Mesodermal cell (in vitro differentiated cells): Measurements from ENCODE around the gene ITGB3.
"Not testable (repeated sequence)": the region's sequence is repeated elsewhere in the genome, so short reads cannot be mapped to it uniquely, and the experiment has no call there.

ENCODE experiments used
- H3K27ac ChIP-seq: 2 replicates; pipeline ENCODE4 v1.7.0; 2013; ENCODE audit warnings: mild to moderate bottlenecking, low read depth, low read length, moderate library complexity; ENCODE audit not compliant: severe bottlenecking
- H3K36me3 ChIP-seq: 2 replicates; pipeline ENCODE4 v1.7.1; 2013; ENCODE audit warnings: mild to moderate bottlenecking, low read length, moderate library complexity; ENCODE audit not compliant: control insufficient read depth, insufficient read depth
- H3K4me1 ChIP-seq: one replicate; pipeline ENCODE4 v1.7.1; 2013; ENCODE audit warnings: mild to moderate bottlenecking, low read length; ENCODE audit not compliant: insufficient read depth, control insufficient read depth, poor library complexity, severe bottlenecking
- H3K4me3 ChIP-seq: 2 replicates; pipeline ENCODE4 v1.7.0; 2013; ENCODE audit warnings: low read length, control low read depth, mild to moderate bottlenecking; ENCODE audit not compliant: insufficient read depth, poor library complexity, severe bottlenecking; ENCODE audit errors: extremely low read depth
- H3K9me3 ChIP-seq: 2 replicates; pipeline ENCODE4 v1.7.1; 2013; ENCODE audit warnings: mild to moderate bottlenecking, low read length, moderate library complexity; ENCODE audit not compliant: control insufficient read depth
- whole genome bisulfite sequencing, 2 experiments: methylation state at CpG; one replicate each; pipeline ENCODE4 v1.1.5; 2013; ENCODE audit warnings: missing lambda C conversion rate in 2 of 2; ENCODE audit not compliant: insufficient coverage in 2 of 2; 5-methylcytosine and 5-hydroxymethylcytosine counted together

ITGB3 gene

DNA sequence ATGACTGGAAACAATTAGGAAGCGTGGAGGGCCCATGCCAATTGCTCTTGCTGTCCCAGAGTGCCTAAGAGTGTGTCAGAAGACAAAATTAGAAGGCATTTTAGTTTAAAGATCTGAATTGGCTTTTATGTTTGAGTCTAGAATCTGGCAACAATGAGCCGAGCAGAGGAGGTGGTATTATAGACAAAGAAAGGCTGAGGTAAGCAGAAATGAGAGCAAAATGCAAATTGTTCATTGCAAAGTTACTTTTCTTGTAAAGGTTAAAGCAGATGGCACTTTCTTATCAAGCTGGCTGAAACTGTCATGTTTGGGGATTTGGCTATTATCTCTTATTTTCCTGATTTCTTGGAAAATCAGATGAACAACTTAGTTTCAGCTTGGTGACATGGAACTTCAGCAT, 41.2 kb upstream of the ITGB3 start:
- Histone ChIP-seq H3K36me3 (no peaks in the 10 kb centered on the region), H3K27ac (no peak overlapping the region), H3K9me3 (no peaks in the 10 kb centered on the region), H3K4me1 (peaks cover 21% of the 10 kb centered on the region), H3K4me3 (no peak overlapping the region)
- WGBS, 2 experiments, result 96 to 100% methylated on average over 2 of the region's 2 CpGs

DNA sequence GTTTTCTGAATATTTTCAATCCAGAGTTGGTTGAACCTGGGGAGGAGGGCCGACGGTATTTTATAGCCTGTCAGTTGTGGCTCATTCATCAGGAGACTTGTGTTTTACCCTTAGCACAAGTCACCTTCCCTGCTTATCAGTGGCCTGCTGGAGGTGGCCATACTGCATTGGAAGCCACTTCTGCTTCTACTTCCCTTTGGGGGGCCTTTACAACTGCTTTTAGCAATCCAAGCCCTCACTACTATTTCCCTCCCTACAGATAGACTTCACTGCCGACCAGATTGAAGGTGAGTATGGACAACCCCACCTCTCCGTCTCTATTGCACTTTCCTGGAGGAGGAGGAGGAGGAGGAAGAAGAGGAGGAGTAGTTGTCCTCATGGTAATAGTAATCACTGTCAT, 40.1 kb upstream of the ITGB3 start:
- Histone ChIP-seq H3K4me1 (peaks cover 19% of the 10 kb centered on the region), H3K4me3 (no peak overlapping the region), H3K36me3 (no peaks in the 10 kb centered on the region), H3K27ac (no peak overlapping the region), H3K9me3 (no peaks in the 10 kb centered on the region)
- 67% methylated on average over 2 of the region's 4 CpGs; no CpG with 5 or more reads in 1 of the 2 experiments for WGBS, 2 experiments

DNA sequence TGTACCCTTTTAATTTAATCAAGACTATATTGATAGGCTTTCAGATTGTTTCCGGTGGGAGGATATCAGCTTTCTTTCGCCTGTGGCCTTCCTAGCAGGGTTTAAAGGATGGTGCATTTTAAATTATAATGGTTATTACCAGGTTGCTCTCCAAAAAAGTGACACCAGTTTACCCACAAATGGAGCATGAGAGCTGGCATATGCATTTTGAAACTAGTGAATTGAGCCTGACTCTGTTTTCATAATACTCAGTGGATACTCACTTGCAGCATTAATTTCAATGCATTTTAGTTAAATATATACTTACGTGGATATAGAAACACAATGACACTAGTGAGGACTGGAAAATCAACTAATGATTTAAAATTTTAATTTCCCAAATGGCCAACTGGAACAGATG, 38.7 kb upstream of the ITGB3 start:
- H3K27ac ChIP-seq, result no peak overlapping the region
- peaks cover 17% of the 10 kb centered on the region for H3K4me1 ChIP-seq
- no peaks in the 10 kb centered on the region for H3K36me3 ChIP-seq
- no peaks in the 10 kb centered on the region for H3K9me3 ChIP-seq
- 100% methylated on average over 1 of the region's 3 CpGs; no CpG with 5 or more reads in 1 of the 2 experiments for WGBS, 2 experiments
- no peak overlapping the region for H3K4me3 ChIP-seq

DNA sequence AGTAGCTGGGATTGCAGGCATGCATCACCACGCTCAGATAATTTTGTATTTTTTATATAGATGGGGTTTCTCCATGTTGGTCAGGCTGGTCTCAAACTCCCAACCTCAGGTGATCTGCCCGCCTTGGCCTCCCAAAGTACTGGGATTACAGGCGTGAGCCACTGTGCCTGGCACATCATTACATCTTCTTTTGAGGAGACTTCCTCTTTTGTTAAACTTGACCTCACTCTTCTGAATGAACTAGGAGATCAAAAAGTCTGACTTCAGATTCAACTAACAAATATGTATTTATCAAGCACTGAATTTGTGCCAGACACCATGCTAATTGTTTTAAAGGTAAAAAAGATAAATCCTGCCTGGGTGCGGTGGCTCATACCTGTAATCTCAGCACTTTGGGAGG, 36.8 kb upstream of the ITGB3 start:
- not testable (repeated sequence) for H3K9me3 ChIP-seq, H3K4me3 ChIP-seq, H3K27ac ChIP-seq, H3K36me3 ChIP-seq
- WGBS, 2 experiments, result 96 to 100% methylated on average over 3 to 4 of the region's 4 CpGs
- H3K4me1 ChIP-seq, result peaks cover 16% of the 10 kb centered on the region

DNA sequence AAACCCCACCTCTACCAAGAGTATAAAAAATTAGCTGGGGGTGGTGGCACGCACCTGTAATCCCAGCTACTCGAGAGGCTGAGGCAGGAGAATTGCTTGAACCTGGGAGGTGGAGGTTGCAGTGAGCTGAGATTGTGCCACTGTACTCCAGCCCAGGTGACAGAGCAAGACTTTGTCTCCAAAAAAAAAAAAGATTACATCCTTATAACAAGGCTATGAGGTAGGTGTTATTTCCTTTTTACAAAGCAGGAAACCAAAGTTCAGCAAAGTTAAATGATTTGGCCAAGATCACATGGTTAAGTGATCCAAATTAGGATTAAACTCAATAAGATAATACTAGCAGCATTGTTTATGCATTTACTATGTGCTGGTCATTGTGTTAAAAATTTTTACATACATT, 36.3 kb upstream of the ITGB3 start:
- no CpG with 5 or more reads among the region's 2 CpGs for WGBS, 2 experiments
- H3K27ac ChIP-seq, H3K9me3 ChIP-seq, H3K4me3 ChIP-seq, H3K36me3 ChIP-seq: not testable (repeated sequence)
- peaks cover 16% of the 10 kb centered on the region for H3K4me1 ChIP-seq

DNA sequence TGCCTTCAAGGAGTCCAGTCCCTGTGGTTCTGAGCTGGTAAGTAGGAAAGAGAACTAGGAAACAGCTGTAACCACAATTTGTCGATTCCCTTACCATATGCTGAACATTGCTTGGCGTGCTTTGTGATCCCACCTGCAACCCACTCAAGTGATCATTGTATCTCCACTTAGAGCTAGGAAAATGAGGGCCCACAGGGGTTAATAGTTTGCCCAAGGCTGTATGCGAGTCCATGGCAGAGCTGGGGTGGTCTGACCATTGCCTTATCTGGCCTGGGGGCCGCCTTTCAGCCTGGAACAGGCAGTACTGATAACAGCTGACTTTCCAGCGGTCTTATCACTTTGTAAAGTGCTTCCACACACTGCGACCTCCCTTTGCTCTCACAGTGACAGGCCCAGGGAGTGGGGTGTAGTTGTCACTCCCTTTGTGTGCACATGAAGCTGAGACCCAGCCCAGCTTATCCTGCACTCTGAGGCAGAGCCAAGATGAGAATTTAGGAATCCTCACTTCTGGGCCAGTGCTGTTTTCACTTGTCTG, 34.7 kb upstream of the ITGB3 start:
- no peak overlapping the region for H3K27ac ChIP-seq
- 68 to 86% methylated on average over 3 to 5 of the region's 6 CpGs for WGBS, 2 experiments
- peaks cover 2% of the 10 kb centered on the region for H3K9me3 ChIP-seq
- no peak overlapping the region for H3K4me3 ChIP-seq
- H3K4me1 ChIP-seq, result peaks cover 16% of the 10 kb centered on the region
- H3K36me3 ChIP-seq, result peaks cover 12% of the 10 kb centered on the region

DNA sequence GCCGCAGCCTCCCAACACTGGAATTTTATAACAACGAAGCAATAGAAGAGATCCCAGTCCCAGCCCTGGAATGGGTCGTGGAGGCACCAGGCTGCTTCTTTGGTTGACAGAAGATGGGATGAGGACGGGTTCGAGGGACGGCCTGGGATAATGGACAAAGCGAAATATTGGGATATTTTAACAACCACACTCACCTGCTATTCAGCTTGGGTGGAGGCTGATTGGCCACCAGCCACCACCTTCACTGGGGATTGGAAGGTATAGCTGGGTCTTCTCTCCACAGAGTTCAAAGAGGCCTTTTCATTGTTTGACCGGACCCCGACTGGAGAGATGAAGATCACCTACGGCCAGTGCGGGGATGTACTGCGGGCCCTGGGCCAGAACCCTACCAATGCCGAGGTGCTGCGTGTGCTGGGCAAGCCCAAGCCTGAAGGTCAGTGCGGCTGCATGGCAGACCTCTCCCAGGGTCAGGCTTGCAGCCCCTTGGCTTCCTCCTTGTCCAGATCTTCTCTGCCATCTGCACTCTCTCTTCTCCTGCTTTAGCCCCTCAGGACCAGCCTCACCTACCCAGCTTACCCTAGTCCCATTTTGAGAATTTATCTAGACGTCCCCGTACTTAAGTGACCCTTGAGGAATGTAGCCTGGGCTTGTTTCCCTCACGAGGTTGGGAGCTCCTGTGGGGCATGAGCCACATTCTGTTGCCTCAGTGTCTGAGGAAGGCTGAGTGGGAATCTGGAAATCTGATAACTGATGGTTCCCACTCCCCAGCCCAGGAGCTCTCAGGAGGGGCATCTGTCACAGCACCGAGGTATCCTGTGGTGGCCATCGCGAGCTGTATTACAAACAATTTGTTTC, 33.8 kb upstream of the ITGB3 start:
- H3K4me1 ChIP-seq, result peaks cover 16% of the 10 kb centered on the region
- no peak overlapping the region for H3K4me3 ChIP-seq
- H3K36me3 ChIP-seq, result peaks cover 12% of the 10 kb centered on the region
- WGBS, 2 experiments, result 89 to 92% methylated on average over 16 to 18 of the region's 21 CpGs
- H3K27ac ChIP-seq, result no peak overlapping the region
- peaks cover 8% of the 10 kb centered on the region for H3K9me3 ChIP-seq

DNA sequence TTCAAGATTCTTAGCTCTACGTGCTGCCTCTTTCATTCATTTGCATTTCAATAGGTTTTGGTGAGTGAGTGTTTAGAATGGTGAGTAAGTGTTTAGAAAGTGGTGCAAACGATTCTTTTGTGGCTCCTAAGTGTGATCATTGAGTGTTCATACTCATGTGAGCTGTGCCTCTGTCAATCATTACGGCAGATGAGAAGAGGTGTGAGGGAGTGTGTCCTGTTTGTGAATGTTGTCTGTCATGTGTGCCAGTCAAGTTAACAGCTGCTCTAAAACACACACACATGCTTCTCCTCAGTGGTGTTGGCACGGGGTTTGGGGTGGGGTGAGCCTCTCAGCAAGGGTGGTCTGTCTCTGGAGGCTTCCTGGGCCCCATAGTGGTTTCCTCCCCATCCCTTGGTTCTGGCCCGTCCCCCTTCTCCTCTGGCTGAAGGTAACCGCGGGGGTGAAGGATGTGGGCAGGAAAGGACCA, 33.1 kb upstream of the ITGB3 start:
- 23 to 44% methylated on average over 2 to 3 of the region's 7 CpGs for WGBS, 2 experiments
- Histone ChIP-seq H3K36me3 (peaks cover 12% of the 10 kb centered on the region), H3K4me3 (no peak overlapping the region), H3K4me1 (peaks cover 17% of the 10 kb centered on the region), H3K27ac (no peak overlapping the region), H3K9me3 (peaks cover 8% of the 10 kb centered on the region)

DNA sequence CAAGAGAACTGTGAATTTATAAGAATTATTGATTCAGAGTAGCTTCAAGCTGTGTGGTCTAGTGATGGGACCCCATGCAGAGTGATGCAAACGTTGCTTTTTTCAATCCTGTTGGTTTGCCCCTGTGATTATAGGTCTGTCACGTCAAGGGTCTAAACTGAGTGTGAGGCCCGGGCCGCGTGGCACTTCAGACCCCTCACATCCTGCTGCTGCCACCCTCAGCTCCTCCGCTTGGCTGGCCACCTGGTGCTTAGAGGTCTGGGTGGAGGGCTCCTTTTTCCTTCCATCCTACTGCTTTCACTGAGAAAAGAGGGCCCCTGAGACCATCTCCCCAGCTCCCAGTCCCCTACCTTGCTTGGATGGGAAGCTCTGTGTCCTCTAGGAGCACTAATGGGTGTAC, 32.5 kb upstream of the ITGB3 start:
- H3K4me3 ChIP-seq, result no peak overlapping the region
- H3K36me3 ChIP-seq, result peaks cover 12% of the 10 kb centered on the region
- WGBS, 2 experiments, result 20 to 46% methylated on average over 1 to 2 of the region's 6 CpGs
- H3K4me1 ChIP-seq, result peaks cover 18% of the 10 kb centered on the region
- H3K27ac ChIP-seq, result no peak overlapping the region
- H3K9me3 ChIP-seq, result peaks cover 8% of the 10 kb centered on the region

DNA sequence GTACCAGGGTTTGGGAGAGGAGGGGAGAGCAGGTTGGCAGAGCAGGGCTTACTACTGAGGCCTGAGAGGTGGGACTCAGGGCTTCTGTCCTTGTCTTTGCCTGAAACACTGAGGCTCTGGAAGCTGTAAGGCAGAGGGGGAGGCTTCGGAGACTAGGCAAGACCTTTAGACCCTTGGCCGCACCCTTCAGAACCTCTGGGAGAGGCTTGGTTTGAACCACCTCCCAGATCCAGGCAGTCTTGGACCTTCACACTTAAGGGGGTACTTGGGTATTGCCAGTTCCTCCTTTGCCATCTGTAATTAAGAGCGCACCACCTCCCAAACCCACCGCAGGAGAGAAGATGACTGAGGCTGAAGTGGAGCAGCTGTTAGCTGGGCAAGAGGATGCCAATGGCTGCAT, 31.6 kb upstream of the ITGB3 start:
- no peak overlapping the region for H3K27ac ChIP-seq
- no peak overlapping the region for H3K4me3 ChIP-seq
- peaks cover 8% of the 10 kb centered on the region for H3K9me3 ChIP-seq
- 91 to 95% methylated on average over 2 to 4 of the region's 4 CpGs for WGBS, 2 experiments
- H3K4me1 ChIP-seq, result peaks cover 18% of the 10 kb centered on the region
- H3K36me3 ChIP-seq, result peaks cover 12% of the 10 kb centered on the region

DNA sequence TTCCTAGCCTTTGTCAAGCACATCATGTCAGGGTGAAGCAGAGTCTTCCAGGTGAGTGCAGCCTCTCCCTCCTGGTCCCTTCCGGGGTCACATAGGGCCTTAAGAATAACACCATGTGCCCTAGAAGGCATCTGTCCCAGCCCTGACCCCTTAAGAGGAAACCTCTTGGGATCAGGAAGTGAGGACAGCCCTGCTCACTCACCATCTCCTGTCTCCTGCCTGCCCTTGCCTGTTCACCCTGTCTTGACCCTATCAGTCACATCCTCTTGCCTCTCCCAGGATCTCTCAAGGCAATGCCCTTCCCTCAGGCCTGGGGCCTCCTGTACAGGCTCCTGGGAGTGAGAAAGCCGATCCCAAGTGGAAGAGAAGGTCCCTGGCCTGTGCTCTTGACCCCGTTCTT, 30.6 kb upstream of the ITGB3 start:
- Histone ChIP-seq H3K9me3 (peaks cover 8% of the 10 kb centered on the region), H3K4me1 (peaks cover 18% of the 10 kb centered on the region), H3K4me3 (no peak overlapping the region), H3K27ac (no peak overlapping the region), H3K36me3 (peaks cover 12% of the 10 kb centered on the region)
- 97 to 100% methylated on average over 1 to 3 of the region's 3 CpGs for WGBS, 2 experiments
